ENCODE results near the gene DACT3. TPM values are rescaled to one million over a fixed set of nuclear protein-coding genes. Genes with fewer than 3 reads are reported as not detected.

The DACT3 gene
- total and polyA plus RNA-seq, 4 donors, result 0.32 to 1.4 (median 1.0) TPM

DNA sequence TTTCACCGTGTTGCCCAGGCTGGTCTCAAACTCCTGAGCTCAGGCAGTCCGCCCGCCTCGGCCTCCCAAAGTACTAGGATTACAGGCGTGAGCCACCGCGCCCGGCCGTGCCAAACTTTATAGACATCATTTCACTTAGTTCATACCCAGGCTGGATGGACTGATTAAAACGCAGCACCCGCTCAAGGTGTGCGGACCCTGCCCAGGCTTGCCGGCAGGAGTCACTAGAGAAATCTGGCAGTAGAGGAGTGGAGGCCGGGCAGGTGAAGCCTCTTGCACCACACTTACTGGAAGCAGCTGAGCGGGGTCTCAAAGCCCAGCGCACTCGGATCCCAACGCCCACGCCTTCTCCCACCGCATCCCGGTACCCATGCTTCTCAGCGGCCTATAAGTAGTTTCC, 47.5 kb downstream of the DACT3 start:
- no peaks in the 10 kb centered on the region for H3K27me3 ChIP-seq (ENCODE audit: control insufficient read depth in 4 of 4, insufficient read depth in 4 of 4, low read length in 3 of 4)
- no peaks in the 10 kb centered on the region for H3K9me3 ChIP-seq (ENCODE audit: control insufficient read depth in 4 of 4, low read length in 3 of 4)
- H3K4me1 ChIP-seq (ENCODE audit: control insufficient read depth in 4 of 4, insufficient read depth in 4 of 4, low read length in 3 of 4), result peaks cover 0 to 6% (median 3%) of the 10 kb centered on the region in 4 donors
- WGBS, result 91% methylated on average over 22 of the region's 22 CpGs
- no peak overlapping the region for H3K27ac ChIP-seq (ENCODE audit: low read depth in 1 of 2, low read length in 2 of 2)
- DNase-seq (ENCODE audit: low spot score), result no peak
- no peak overlapping the region for H3K9ac ChIP-seq (ENCODE audit: low read depth in 1 of 2, low read length in 2 of 2)
- H3K36me3 ChIP-seq (ENCODE audit: control insufficient read depth in 4 of 4, insufficient read depth in 3 of 4, low read depth in 1 of 4, low read length in 3 of 4), result peaks cover 8 to 17% (median 15%) of the 10 kb centered on the region in 4 donors
- TF ChIP-seq, protein P1, sequence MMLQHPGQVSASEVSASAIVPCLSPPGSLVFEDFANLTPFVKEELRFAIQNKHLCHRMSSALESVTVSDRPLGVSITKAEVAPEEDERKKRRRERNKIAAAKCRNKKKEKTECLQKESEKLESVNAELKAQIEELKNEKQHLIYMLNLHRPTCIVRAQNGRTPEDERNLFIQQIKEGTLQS (IDR thresholded peaks at IDR 0.05), result no peak
- TF ChIP-seq, protein P2, sequence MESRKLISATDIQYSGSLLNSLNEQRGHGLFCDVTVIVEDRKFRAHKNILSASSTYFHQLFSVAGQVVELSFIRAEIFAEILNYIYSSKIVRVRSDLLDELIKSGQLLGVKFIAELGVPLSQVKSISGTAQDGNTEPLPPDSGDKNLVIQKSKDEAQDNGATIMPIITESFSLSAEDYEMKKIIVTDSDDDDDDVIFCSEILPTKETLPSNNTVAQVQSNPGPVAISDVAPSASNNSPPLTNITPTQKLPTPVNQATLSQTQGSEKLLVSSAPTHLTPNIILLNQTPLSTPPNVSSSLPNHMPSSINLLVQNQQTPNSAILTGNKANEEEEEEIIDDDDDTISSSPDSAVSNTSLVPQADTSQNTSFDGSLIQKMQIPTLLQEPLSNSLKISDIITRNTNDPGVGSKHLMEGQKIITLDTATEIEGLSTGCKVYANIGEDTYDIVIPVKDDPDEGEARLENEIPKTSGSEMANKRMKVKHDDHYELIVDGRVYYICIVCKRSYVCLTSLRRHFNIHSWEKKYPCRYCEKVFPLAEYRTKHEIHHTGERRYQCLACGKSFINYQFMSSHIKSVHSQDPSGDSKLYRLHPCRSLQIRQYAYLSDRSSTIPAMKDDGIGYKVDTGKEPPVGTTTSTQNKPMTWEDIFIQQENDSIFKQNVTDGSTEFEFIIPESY (IDR thresholded peaks at IDR 0.05), result no peak
- TF ChIP-seq, protein P3, sequence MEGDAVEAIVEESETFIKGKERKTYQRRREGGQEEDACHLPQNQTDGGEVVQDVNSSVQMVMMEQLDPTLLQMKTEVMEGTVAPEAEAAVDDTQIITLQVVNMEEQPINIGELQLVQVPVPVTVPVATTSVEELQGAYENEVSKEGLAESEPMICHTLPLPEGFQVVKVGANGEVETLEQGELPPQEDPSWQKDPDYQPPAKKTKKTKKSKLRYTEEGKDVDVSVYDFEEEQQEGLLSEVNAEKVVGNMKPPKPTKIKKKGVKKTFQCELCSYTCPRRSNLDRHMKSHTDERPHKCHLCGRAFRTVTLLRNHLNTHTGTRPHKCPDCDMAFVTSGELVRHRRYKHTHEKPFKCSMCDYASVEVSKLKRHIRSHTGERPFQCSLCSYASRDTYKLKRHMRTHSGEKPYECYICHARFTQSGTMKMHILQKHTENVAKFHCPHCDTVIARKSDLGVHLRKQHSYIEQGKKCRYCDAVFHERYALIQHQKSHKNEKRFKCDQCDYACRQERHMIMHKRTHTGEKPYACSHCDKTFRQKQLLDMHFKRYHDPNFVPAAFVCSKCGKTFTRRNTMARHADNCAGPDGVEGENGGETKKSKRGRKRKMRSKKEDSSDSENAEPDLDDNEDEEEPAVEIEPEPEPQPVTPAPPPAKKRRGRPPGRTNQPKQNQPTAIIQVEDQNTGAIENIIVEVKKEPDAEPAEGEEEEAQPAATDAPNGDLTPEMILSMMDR (IDR thresholded peaks at IDR 0.05; ENCODE audit: low read depth, low read length, missing input control), result no peak
- TF ChIP-seq, protein P4, sequence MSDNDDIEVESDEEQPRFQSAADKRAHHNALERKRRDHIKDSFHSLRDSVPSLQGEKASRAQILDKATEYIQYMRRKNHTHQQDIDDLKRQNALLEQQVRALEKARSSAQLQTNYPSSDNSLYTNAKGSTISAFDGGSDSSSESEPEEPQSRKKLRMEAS (IDR thresholded peaks at IDR 0.05), result no peak
- TF ChIP-seq HNF4A (conservative IDR thresholded peaks at IDR 0.05), result no peak
- TF ChIP-seq TAF1 (conservative IDR thresholded peaks at IDR 0.05), result no peak
- TF ChIP-seq JUND (IDR thresholded peaks at IDR 0.05), result no peak
- TF ChIP-seq HNF4G (IDR thresholded peaks at IDR 0.05), result no peak
- no peak for TF ChIP-seq RXRA (IDR thresholded peaks at IDR 0.05)
- TF ChIP-seq GABPA (IDR thresholded peaks at IDR 0.05 in 1 of 2, conservative IDR thresholded peaks at IDR 0.05 in 1 of 2), result no peak
- no peak for TF ChIP-seq FOXA2 (IDR thresholded peaks at IDR 0.05)
- TF ChIP-seq YY1 (IDR thresholded peaks at IDR 0.05), result no peak
- TF ChIP-seq RAD21 (IDR thresholded peaks at IDR 0.05), result no peak
- TF ChIP-seq SP1 (IDR thresholded peaks at IDR 0.05), result no peak
- TF ChIP-seq, protein P5, sequence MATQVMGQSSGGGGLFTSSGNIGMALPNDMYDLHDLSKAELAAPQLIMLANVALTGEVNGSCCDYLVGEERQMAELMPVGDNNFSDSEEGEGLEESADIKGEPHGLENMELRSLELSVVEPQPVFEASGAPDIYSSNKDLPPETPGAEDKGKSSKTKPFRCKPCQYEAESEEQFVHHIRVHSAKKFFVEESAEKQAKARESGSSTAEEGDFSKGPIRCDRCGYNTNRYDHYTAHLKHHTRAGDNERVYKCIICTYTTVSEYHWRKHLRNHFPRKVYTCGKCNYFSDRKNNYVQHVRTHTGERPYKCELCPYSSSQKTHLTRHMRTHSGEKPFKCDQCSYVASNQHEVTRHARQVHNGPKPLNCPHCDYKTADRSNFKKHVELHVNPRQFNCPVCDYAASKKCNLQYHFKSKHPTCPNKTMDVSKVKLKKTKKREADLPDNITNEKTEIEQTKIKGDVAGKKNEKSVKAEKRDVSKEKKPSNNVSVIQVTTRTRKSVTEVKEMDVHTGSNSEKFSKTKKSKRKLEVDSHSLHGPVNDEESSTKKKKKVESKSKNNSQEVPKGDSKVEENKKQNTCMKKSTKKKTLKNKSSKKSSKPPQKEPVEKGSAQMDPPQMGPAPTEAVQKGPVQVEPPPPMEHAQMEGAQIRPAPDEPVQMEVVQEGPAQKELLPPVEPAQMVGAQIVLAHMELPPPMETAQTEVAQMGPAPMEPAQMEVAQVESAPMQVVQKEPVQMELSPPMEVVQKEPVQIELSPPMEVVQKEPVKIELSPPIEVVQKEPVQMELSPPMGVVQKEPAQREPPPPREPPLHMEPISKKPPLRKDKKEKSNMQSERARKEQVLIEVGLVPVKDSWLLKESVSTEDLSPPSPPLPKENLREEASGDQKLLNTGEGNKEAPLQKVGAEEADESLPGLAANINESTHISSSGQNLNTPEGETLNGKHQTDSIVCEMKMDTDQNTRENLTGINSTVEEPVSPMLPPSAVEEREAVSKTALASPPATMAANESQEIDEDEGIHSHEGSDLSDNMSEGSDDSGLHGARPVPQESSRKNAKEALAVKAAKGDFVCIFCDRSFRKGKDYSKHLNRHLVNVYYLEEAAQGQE (IDR thresholded peaks at IDR 0.05), result no peak
- no peak for TF ChIP-seq FOXA1 (IDR thresholded peaks at IDR 0.05)
- TF ChIP-seq EGR1 (IDR thresholded peaks at IDR 0.05; ENCODE audit: low read depth in 2 of 2), result no peak
- TF ChIP-seq NR2F2 (IDR thresholded peaks at IDR 0.05), result no peak
- no peak overlapping the region for H3K4me3 ChIP-seq (ENCODE audit: low read depth in 1 of 3, low read length in 3 of 3)
